ENCODE results near the gene UBAC2.

- no peak for TF ChIP-seq USF2 (IDR thresholded peaks at IDR 0.05; ENCODE audit: low read depth, low read length)
- TF ChIP-seq CTCF (conservative IDR thresholded peaks at IDR 0.05; ENCODE audit: low read depth, low read length): no peak
- no peak for TF ChIP-seq RCOR1 (IDR thresholded peaks at IDR 0.05; ENCODE audit: insufficient replicate concordance, low read length)
Observed at GRCh38 chr13:99258210-99258860, 57.7 kb downstream of the UBAC2 start, which contains the start of gene GPR18.

Measured in IMR-90 (cell line).